ENCODE measurements around the gene CALR. TPM values are rescaled to one million over a fixed set of nuclear protein-coding genes. Genes with fewer than 3 reads are reported as not detected.

The CALR gene
- total RNA-seq, 1 experiment from 2014 or later = 1,088 TPM

DNA sequence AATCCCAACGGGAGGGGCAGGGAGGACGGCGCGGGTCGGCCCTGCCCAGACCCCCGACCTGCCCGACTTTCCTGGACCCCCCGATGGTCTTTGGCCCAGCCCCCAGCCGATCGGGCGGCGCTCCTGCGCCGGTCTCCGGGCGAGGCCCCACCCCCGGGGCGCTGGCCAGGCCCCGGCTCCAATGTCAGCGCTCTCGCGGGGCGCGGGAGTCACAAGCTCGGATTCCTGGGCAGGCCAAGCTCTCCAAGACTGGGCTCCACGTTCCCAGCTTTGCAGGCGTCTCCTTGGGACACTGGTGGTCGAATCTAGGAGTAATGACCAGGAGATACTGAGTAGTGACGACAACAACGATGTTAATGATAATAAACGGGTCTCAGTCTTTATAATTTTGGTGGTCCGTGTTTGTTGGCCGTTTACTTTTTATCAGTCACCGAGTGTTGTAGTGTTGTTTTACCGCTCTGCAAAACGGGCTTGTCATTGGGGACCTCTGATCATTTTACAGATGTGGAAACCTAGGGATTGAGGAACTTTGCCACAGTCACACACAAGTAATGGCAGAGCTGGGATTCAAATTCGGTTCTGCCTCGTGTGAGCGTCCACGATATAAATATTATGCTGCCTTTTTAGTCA is 7.8 kb downstream of the CALR start:
- TF ChIP-seq, protein P1, sequence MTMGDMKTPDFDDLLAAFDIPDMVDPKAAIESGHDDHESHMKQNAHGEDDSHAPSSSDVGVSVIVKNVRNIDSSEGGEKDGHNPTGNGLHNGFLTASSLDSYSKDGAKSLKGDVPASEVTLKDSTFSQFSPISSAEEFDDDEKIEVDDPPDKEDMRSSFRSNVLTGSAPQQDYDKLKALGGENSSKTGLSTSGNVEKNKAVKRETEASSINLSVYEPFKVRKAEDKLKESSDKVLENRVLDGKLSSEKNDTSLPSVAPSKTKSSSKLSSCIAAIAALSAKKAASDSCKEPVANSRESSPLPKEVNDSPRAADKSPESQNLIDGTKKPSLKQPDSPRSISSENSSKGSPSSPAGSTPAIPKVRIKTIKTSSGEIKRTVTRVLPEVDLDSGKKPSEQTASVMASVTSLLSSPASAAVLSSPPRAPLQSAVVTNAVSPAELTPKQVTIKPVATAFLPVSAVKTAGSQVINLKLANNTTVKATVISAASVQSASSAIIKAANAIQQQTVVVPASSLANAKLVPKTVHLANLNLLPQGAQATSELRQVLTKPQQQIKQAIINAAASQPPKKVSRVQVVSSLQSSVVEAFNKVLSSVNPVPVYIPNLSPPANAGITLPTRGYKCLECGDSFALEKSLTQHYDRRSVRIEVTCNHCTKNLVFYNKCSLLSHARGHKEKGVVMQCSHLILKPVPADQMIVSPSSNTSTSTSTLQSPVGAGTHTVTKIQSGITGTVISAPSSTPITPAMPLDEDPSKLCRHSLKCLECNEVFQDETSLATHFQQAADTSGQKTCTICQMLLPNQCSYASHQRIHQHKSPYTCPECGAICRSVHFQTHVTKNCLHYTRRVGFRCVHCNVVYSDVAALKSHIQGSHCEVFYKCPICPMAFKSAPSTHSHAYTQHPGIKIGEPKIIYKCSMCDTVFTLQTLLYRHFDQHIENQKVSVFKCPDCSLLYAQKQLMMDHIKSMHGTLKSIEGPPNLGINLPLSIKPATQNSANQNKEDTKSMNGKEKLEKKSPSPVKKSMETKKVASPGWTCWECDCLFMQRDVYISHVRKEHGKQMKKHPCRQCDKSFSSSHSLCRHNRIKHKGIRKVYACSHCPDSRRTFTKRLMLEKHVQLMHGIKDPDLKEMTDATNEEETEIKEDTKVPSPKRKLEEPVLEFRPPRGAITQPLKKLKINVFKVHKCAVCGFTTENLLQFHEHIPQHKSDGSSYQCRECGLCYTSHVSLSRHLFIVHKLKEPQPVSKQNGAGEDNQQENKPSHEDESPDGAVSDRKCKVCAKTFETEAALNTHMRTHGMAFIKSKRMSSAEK (CRISPR knock-in tag; IDR thresholded peaks at IDR 0.05; ENCODE audit: borderline replicate concordance) = peak; percentile 56; the same call in 1 of the 2 replicates
- TF ChIP-seq ZNF671 (CRISPR knock-in tag; IDR thresholded peaks at IDR 0.05) (peak; percentile 27; the same call in 1 of the 2 replicates), MYBL2 (CRISPR knock-in tag; IDR thresholded peaks at IDR 0.05) (no peak), ZNF425 (CRISPR knock-in tag; conservative IDR thresholded peaks at IDR 0.05) (peak; percentile 73; the same call in 1 of the 2 replicates)
- TF ChIP-seq, protein P2, sequence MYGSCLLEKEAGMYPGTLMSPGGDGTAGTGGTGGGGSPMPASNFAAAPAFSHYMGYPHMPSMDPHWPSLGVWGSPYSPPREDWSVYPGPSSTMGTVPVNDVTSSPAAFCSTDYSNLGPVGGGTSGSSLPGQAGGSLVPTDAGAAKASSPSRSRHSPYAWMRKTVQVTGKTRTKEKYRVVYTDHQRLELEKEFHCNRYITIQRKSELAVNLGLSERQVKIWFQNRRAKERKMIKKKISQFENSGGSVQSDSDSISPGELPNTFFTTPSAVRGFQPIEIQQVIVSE (CRISPR knock-in tag; IDR thresholded peaks at IDR 0.05; ENCODE audit: borderline replicate concordance) = 0 out of 2 replicates have a peak, but pooled peaks have one; percentile 14
- TF ChIP-seq, protein P3, sequence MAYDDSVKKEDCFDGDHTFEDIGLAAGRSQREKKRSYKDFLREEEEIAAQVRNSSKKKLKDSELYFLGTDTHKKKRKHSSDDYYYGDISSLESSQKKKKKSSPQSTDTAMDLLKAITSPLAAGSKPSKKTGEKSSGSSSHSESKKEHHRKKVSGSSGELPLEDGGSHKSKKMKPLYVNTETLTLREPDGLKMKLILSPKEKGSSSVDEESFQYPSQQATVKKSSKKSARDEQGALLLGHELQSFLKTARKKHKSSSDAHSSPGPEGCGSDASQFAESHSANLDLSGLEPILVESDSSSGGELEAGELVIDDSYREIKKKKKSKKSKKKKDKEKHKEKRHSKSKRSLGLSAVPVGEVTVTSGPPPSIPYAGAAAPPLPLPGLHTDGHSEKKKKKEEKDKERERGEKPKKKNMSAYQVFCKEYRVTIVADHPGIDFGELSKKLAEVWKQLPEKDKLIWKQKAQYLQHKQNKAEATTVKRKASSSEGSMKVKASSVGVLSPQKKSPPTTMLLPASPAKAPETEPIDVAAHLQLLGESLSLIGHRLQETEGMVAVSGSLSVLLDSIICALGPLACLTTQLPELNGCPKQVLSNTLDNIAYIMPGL (CRISPR knock-in tag; IDR thresholded peaks at IDR 0.05) = 0 out of 2 replicates have a peak, but pooled peaks have one; percentile 28
- ChIA-PET CTCF (interaction anchor here (0.6 to 2.0 kb wide), 7 partner anchors 9 to 155 kb away, joined by 3 to 11 read pairs (median 7); partner anchors contain the start of gene GCDH), POLR2A (interaction anchor here (0.6 to 1.3 kb wide), 9 partner anchors 9 to 148 kb away, joined by 3 to 10 read pairs (median 4); partner anchors contain the start of genes FARSA, GADD45GIP1 and GCDH)
- H3K4me1 Mint-ChIP-seq = peaks cover 14% of the 10 kb centered on the region
- H3K27ac Mint-ChIP-seq = peak overlapping the region; percentile 98
- peak; percentile 89 for ATAC-seq
- peaks cover 70% of the 10 kb centered on the region for H3K36me3 Mint-ChIP-seq
- no peaks in the 10 kb centered on the region for H3K9me3 Mint-ChIP-seq
- no peaks in the 10 kb centered on the region; the same call in 1 of the 2 replicates for H3K27me3 Mint-ChIP-seq (ENCODE audit: low read depth)
- DNase-seq (ENCODE audit: low spot score) = peak; percentile 89
- peak overlapping the region; percentile 90 for H3K4me3 Mint-ChIP-seq

DNA sequence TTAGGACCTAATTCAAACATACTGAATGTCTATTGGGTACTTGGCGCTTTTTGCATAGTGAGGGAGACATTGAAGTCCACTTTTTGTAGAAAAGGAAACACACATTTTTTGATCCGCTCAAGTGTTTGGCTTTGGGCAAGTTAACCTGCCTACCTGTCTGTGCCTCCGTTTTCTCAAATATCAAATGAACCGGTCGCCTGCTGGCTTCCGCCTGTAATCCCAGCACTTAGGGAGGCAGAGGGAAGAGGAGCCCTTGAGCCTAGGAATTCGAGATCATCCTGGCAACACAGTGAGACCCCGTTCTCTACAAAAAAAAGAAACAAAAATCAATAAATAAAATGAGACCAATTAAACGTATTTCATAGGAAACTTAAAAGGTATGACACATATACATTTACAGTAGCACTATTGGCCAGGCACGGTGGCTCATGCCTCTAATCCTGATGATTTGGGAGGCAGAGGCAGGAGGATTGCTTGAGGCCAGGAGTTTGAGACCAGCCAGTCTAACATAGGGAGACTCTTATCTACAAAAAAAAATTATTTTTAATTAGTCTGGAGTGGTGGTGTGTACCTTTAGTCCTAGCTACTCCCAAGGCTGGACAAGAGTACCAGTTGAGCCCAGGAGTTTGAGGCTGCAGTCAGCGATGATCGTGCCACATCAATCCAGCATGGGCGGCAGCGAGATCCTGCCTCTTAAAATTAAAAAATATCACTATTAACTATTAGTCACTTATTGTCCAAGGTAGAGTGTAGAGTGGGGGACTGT is 8.5 kb downstream of the CALR start:
- peak overlapping the region; percentile 98 for H3K27ac Mint-ChIP-seq
- peaks cover 70% of the 10 kb centered on the region for H3K36me3 Mint-ChIP-seq
- H3K27me3 Mint-ChIP-seq (ENCODE audit: low read depth) = no peaks in the 10 kb centered on the region; the same call in 1 of the 2 replicates
- ATAC-seq (no peak), DNase-seq (ENCODE audit: low spot score) (no peak)
- ChIA-PET POLR2A (interaction anchor here (0.6 to 1.3 kb wide), 9 partner anchors 8 to 148 kb away, joined by 3 to 10 read pairs (median 4); partner anchors contain the start of genes FARSA, GADD45GIP1 and GCDH), CTCF (interaction anchor here (0.6 to 2.0 kb wide), 8 partner anchors 9 to 154 kb away, joined by 3 to 11 read pairs (median 7); partner anchors contain the start of gene GCDH)
- peak overlapping the region; percentile 90 for H3K4me3 Mint-ChIP-seq
- H3K9me3 Mint-ChIP-seq = no peaks in the 10 kb centered on the region
- H3K4me1 Mint-ChIP-seq = peaks cover 14% of the 10 kb centered on the region
- TF ChIP-seq TP53 (CRISPR knock-in tag; IDR thresholded peaks at IDR 0.05) (no peak), TCF7 (CRISPR knock-in tag; IDR thresholded peaks at IDR 0.05; ENCODE audit: low read depth) (no peak), ZNF232 (CRISPR knock-in tag; IDR thresholded peaks at IDR 0.05) (no peak), ESRRA (CRISPR knock-in tag; IDR thresholded peaks at IDR 0.05; ENCODE audit: borderline replicate concordance) (no peak), ZNF317 (CRISPR knock-in tag; IDR thresholded peaks at IDR 0.05; ENCODE audit: borderline replicate concordance, low read depth) (no peak), ELF4 (CRISPR knock-in tag; IDR thresholded peaks at IDR 0.05; ENCODE audit: low read depth) (no peak), SP1 (CRISPR knock-in tag; conservative IDR thresholded peaks at IDR 0.05) (no peak), PRDM15 (CRISPR knock-in tag; IDR thresholded peaks at IDR 0.05) (no peak)
- TF ChIP-seq, protein P4, sequence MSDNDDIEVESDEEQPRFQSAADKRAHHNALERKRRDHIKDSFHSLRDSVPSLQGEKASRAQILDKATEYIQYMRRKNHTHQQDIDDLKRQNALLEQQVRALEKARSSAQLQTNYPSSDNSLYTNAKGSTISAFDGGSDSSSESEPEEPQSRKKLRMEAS (CRISPR knock-in tag; IDR thresholded peaks at IDR 0.05) = no peak
- TF ChIP-seq, protein P2 (CRISPR knock-in tag; IDR thresholded peaks at IDR 0.05; ENCODE audit: borderline replicate concordance) = no peak
- TF ChIP-seq, protein P5, sequence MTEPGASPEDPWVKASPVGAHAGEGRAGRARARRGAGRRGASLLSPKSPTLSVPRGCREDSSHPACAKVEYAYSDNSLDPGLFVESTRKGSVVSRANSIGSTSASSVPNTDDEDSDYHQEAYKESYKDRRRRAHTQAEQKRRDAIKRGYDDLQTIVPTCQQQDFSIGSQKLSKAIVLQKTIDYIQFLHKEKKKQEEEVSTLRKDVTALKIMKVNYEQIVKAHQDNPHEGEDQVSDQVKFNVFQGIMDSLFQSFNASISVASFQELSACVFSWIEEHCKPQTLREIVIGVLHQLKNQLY (CRISPR knock-in tag; IDR thresholded peaks at IDR 0.05) = no peak
